ENCODE data around the gene BRD2. TPM values are rescaled to one million over a fixed set of nuclear protein-coding genes. Genes with fewer than 3 reads are reported as not detected.

BRD2 gene
- total RNA-seq, 1 experiment from 2014 or later: 133 TPM

- peak; percentile 47 for DNase-seq (ENCODE audit: extremely low read depth, low read depth)
These were observed 20.6 kb upstream of the BRD2 start for GRCh38 chr6:32947552-32948465.

- no peak for DNase-seq (ENCODE audit: extremely low read depth, low read depth)
These were observed 19.3 kb upstream of the BRD2 start for GRCh38 chr6:32949113-32949512.

DNA sequence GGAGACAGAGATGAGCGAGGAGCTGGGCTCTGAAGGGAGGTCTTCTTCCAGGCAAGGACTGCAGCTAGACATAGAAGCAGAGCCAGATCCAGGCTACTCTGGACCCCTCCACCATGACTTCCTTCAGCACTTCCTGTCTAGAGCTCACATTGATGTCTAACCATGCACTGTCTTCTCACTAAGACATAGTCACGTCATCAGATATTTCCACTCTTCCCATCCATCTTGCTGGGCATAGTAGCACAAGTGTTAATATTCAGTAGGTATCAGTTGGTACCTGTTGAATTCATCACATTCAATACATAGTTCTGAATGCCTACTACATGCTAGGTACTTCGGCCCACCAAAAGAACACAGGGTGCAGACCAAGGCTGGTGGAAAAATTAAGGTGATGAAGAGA, 18.4 kb upstream of the BRD2 start:
- no peak for DNase-seq (ENCODE audit: extremely low read depth, low read depth)

- no peak for DNase-seq (ENCODE audit: extremely low read depth, low read depth)
These were observed 17.9 kb upstream of the BRD2 start for GRCh38 chr6:32950449-32950848.

DNA sequence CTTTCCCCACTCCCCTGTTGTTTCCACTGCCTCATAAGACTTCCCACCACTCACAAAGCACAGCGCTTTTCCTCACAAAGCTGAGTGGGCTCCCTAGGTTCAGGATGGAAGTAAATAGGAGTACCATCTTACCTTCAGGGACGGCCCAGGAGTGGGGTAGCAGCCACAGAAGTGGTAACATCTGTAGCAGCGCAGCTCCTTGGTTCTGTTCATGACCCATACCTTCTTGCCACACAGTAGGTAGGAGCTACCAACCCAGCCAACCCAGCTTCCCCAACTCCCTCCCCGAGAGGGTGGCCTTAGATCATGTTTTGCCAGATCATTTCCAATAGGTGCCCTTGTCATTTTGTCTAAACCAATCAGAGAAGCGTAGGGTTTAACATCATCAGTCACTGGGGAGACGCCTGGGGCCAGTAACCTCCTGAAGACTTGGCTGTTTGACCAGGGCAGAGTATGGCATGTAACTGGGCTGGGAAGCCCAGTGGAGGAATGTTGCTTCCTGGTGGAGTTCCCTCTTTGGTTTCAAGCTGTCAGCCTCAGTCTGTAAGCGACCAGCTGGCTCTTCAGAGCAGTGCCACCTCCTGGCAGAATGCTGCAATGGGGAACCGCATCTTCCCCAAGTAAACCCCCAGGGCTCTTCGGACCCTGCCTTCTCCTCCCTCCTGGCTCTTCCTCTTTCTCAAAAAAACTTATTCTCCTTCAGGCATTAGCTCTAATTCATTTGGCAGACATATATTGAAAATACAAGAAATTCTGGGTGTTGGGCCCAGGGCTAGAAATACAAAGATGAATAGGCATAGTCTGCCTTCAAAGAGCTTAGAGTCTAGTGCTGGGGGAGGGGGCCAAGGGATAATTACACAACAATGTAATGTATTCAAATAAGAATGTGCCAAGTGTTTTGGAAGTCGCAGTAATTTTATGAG, 15.3 kb upstream of the BRD2 start, which contains the start of gene HLA-DMA:
Gene HLA-DMA, minus strand, starts transcription at position 281 of the 923 bp plus-strand sequence. Its CDS starts 61 bp downstream, at position 220.
- DNase-seq (ENCODE audit: extremely low read depth, low read depth): peak; percentile 60

- DNase-seq (ENCODE audit: extremely low read depth, low read depth): no peak
These were observed 14.6 kb upstream of the BRD2 start for GRCh38 chr6:32953775-32954174.

DNA sequence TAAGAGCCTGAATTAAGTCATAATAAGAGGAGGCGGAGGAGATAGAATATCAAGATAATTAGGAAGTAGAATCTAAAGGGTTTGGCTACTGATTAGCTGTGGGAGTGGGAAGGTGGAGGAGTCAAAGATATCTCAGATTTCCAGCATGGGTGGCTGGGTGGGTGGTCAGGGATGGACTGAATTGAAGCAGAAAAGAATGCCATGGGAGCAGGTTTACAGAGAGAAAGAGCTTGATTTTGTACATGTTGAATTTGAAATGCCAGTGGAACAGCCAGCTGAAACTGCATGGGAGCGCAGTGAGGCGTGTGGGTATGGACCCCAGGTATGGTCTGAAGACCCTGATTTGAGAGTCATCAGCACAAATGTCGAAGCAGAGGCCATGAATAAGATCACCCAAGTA, 14.1 kb upstream of the BRD2 start:
- no peak for DNase-seq (ENCODE audit: extremely low read depth, low read depth)

- no peak for DNase-seq (ENCODE audit: extremely low read depth, low read depth)
These were observed 13.2 kb upstream of the BRD2 start for GRCh38 chr6:32954986-32955802.

DNA sequence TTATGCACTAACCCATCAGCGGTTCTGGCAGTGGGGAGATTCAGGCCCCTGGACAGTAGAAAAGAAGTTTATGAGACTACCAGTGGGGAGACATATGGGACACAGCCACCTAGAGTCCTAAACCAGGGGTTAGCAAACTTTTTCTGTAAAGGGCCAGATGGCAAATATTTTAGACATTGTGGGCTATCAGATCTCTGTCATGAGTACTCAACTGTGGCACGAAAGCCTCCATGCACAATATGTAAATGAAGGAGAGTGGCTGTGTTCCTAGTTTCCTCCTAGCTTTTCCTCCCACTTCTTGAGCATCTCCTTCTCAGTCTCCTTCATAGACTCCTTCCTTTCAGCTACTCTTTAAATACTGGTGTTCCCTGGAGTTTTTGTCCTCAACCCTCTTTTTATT, 12.2 kb upstream of the BRD2 start:
- no peak for DNase-seq (ENCODE audit: extremely low read depth, low read depth)

- DNase-seq (ENCODE audit: extremely low read depth, low read depth): no peak
These were observed 7.8 kb upstream of the BRD2 start for GRCh38 chr6:32960563-32960962.

- DNase-seq (ENCODE audit: extremely low read depth, low read depth): no peak
These were observed 6.1 kb upstream of the BRD2 start for GRCh38 chr6:32962213-32962826.

DNA sequence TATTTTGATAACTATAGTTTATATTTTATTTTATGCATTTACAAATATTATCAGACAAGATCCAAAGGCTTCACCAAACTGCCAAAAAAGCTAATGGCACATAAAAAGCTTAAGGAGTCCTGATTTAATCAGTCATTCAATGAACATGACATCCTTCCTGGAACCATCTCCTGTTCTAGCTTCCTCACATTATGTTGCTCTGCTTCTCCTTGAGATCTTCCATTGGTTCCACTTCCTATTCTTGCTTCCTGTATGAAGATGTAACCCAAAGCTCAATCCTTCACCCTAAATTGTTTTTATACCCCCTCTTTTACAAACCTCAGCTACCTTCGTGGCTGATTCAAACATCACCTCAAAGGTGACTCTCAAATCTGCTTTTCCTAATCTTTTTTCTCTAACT, 4.5 kb upstream of the BRD2 start:
- no peak for DNase-seq (ENCODE audit: extremely low read depth, low read depth)

- DNase-seq (ENCODE audit: extremely low read depth, low read depth): no peak
These were observed 3.6 kb upstream of the BRD2 start for GRCh38 chr6:32964776-32965175.

DNA sequence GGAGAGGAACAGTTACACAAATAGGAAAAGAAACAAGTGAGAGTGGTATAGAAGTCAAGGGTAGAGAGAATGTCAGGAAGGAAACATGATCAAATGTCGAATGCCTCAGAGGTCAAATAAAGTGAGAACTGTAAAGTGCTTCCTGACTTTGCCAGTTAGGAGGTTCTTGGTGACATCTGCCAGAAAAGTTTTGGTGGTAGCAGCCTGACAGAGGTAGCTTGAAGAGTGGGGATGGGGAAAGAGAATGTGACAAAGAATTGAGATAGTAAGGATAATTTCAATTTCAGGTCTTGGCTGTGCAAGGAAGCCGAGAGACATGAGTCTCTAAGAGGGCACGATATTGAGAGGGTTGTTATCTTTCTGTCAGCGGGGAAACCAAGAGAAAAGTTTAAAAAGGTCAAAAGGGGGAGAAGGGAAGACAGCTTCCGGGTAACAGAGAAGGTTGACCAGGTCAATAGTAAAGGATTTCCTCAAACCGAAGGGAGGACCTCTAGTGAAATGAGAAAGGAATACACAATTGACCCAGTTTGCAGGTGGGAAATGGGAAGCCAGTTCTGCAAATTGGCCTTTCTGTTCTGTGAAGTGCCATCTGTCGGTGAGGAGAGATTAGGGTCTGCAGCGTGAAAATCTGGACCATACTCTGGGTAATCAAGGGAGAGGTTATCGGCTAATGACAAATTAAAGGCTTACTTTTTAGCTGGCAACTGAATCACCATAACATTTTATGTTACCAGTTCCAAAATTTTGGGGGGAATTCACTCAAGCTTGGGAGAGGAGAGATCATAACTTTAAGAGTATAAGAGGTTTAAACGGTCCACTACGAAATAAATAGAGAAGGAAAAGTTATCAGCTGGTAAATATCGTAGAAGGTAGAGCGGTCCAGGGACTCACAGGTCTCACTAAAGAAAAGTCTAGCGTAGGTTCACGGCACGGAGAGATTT, 973 bp upstream of the BRD2 start:
- peak; percentile 56 for DNase-seq (ENCODE audit: extremely low read depth, low read depth)

DNA sequence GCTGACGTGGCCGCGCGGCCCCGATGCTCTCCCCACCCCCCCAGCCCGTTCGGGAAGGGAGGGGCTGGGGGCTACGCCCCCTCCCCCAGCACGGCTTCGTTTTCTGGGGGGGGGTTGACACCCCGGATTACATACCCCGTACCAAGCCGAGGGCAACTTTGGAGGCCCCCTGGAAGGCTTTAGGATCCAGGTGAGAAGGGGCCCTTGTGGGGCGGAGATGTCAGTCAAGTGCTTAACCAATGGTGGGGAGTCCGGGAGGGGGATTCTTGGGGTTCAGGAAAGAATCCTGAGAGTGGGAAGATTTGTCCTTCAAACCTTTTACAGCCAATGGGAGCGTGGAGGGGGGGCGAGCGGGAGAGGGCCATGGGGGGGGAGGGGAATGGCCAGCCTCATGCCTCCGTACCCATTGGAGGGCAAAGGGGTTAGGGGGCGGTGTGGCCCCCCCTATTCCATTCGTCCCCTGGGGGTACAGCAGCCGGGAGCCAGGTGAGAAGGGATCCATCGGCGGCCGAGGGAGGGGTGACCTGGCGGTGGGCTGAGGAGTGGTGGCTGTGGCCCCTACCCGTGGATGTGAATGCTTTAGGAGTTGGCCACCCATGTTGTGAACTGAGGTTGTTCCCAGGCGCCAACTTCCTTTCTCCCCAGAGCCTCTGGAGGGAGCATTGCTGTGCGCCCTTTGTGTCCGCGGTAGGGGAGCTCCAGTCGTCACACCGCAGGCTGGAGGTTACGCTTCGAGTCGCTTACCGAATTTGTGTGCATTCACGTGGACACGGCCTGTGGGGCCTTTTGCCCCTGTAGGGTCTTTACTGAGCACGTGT, 682 bp downstream of the BRD2 start:
- peak; percentile 83 for DNase-seq (ENCODE audit: extremely low read depth, low read depth)

DNA sequence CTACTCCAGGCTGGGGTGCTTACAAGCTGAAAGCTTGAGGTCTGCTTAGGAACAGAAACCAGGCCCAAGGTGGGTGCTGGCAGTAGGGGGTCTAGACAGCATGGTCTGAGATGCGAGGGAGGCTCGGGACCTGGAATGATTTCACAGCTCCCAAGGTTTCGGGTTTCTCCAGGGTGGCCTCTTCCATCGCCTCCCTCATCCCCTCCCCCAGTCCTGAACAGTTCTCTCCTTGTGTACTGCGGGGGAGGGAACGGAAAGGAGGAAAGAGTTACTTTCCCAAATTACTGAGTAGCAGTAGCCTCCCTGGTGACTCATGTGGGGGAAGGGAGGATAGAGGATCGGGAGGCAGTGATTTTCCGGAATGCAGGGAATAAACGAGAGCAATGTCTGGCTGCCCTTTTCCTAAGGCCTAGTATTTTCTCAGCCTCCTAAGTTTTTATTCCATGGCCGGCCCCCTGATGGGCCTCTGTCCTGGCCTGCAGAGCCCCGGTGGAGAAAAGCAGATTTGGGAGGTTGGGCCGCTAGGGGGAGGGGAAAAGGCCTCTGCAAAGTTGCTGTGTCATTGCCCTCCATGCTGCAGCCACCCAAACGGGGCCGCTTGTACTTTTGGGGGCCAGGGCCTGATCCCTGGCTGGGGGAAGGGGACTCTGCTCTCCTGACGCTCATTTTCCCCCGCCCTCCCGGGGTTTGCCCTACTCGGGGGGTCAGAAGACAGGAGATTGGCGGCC, 1.5 kb downstream of the BRD2 start:
- DNase-seq (ENCODE audit: extremely low read depth, low read depth): peak; percentile 89
